Parathyroid adenoma (tissue), 2 donors: Measurements from ENCODE around the gene SMOC2.

Source experiments
- H2AFZ ChIP-seq: fragments of 300-600 bp; sonication (generic); one replicate; pipeline ENCODE4 v1.7.0; 2017; ENCODE audit warnings: antibody characterized with exemption, mild to moderate bottlenecking
- H3K27ac ChIP-seq: fragments of 300-600 bp; sonication (generic); one replicate; pipeline ENCODE4 v1.7.0; 2017
- H3K27me3 ChIP-seq: fragments of 300-600 bp; sonication (generic); one replicate; pipeline ENCODE4 v1.7.0; 2017; ENCODE audit warnings: low read length; ENCODE audit not compliant: control insufficient read depth, insufficient read depth
- H3K36me3 ChIP-seq: fragments of 300-600 bp; sonication (generic); one replicate; pipeline ENCODE4 v1.7.0; 2017; ENCODE audit warnings: low read length; ENCODE audit not compliant: control insufficient read depth, insufficient read depth
- H3K4me1 ChIP-seq: fragments of 300-600 bp; sonication (generic); one replicate; pipeline ENCODE4 v1.7.0; 2017; ENCODE audit warnings: control low read depth
- H3K4me2 ChIP-seq: fragments of 300-600 bp; sonication (generic); one replicate; pipeline ENCODE4 v1.7.0; 2017; ENCODE audit warnings: low read length
- H3K4me3 ChIP-seq: fragments of 300-600 bp; sonication (generic); one replicate; pipeline ENCODE4 v1.7.0; 2017; ENCODE audit warnings: low read depth, low read length
- H3K79me2 ChIP-seq: fragments of 300-600 bp; sonication (generic); one replicate; pipeline ENCODE4 v1.7.0; 2017; ENCODE audit warnings: control low read depth
- H3K9ac ChIP-seq: fragments of 300-600 bp; sonication (generic); one replicate; pipeline ENCODE4 v1.7.0; 2017; ENCODE audit warnings: mild to moderate bottlenecking
- H3K9me3 ChIP-seq: fragments of 300-600 bp; sonication (generic); one replicate; pipeline ENCODE4 v1.7.0; 2017; ENCODE audit warnings: low read length; ENCODE audit not compliant: control insufficient read depth
- TF ChIP-seq, protein P1 (sequence below): fragments of 300-600 bp; sonication (generic); IDR thresholded peaks from one replicate; pipeline ENCODE4 v1.7.0; 2017; ENCODE audit warnings: antibody characterized with exemption, mild to moderate bottlenecking
- donor health status: primary hyperparathyroidism.

Gene SMOC2

DNA sequence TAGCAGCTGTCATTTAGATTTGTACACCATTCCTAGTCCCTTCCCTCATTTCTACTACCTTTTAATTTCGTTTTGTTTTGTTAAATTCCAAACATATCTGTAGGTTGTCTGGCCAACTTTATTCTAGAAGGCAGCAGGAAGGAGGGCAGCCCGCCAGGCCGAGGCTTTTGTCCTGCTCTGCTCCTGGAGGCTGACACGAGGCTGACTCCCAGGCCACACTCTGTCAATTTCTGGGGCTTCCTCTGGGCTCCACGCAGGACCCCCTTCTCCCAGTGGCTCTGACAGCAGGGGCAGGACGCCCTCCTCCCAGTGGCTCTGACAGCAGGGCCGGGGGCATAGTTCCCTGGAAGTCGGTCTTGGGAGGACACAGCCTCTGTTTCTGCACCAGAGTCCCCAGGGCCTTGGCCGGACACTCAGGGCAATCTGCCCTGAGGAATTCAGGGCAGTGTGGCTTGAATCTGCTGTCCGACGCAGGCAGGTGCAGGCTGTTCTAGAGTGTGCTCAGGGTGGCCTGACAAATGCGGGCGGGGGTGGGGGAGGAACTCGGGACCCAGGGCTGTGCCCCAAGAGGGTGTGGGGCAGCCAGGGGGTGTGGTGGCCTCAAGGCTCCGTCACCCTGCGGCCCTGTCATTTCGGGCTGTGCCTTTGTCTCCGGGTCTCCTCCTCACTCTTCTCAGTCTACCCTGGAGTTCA, 11.8 kb downstream of the SMOC2 start:
- Histone ChIP-seq H3K79me2 (no peaks in the 10 kb centered on the region), H3K4me3 (no peak overlapping the region), H3K9ac (no peak overlapping the region), H3K9me3 (no peaks in the 10 kb centered on the region), H3K4me1 (no peaks in the 10 kb centered on the region), H2AFZ (no peak overlapping the region), H3K4me2 (no peak overlapping the region), H3K27me3 (no peaks in the 10 kb centered on the region), H3K36me3 (no peaks in the 10 kb centered on the region), H3K27ac (no peak overlapping the region)
- TF ChIP-seq, protein P1, sequence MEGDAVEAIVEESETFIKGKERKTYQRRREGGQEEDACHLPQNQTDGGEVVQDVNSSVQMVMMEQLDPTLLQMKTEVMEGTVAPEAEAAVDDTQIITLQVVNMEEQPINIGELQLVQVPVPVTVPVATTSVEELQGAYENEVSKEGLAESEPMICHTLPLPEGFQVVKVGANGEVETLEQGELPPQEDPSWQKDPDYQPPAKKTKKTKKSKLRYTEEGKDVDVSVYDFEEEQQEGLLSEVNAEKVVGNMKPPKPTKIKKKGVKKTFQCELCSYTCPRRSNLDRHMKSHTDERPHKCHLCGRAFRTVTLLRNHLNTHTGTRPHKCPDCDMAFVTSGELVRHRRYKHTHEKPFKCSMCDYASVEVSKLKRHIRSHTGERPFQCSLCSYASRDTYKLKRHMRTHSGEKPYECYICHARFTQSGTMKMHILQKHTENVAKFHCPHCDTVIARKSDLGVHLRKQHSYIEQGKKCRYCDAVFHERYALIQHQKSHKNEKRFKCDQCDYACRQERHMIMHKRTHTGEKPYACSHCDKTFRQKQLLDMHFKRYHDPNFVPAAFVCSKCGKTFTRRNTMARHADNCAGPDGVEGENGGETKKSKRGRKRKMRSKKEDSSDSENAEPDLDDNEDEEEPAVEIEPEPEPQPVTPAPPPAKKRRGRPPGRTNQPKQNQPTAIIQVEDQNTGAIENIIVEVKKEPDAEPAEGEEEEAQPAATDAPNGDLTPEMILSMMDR, result no peak

DNA sequence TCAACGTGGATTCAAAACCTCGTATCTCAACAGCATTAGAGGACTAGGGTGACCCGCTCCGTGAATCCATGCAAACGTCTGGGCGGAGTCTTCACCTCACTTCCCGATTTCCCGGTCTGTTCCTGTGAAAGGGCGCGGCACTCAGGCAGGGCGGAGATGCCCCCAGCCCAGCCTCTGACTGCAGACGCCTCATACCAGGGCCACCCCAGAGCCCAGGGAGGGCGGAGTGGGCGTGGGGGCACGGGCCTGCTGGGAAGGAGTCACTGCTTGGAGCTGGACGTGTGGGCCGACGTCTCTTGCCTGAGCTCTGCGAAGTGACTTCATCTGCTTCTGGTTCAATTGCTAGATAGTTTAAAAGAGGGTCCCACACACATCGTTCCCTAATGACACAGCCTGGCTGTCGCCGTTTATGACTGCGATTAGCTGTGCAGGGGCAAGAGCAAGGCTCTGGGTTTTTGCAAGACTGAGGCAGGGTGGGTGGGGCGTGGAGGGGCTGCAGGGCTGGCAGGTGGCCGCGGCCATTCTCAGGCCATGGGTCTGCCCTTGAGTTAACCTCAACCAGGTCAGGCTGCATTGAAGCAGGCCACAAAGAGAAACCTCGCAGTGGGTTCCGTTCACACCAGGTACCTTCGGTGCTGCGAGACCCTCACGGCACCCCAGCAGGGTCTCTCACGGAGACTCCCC, 15.0 kb downstream of the SMOC2 start:
- Histone ChIP-seq H3K27ac (no peak overlapping the region), H3K4me3 (no peak overlapping the region), H3K79me2 (no peaks in the 10 kb centered on the region), H3K36me3 (no peaks in the 10 kb centered on the region), H3K4me1 (no peaks in the 10 kb centered on the region), H2AFZ (no peak overlapping the region), H3K4me2 (no peak overlapping the region), H3K9me3 (no peaks in the 10 kb centered on the region), H3K9ac (no peak overlapping the region), H3K27me3 (no peaks in the 10 kb centered on the region)
- TF ChIP-seq, protein P1, result no peak

DNA sequence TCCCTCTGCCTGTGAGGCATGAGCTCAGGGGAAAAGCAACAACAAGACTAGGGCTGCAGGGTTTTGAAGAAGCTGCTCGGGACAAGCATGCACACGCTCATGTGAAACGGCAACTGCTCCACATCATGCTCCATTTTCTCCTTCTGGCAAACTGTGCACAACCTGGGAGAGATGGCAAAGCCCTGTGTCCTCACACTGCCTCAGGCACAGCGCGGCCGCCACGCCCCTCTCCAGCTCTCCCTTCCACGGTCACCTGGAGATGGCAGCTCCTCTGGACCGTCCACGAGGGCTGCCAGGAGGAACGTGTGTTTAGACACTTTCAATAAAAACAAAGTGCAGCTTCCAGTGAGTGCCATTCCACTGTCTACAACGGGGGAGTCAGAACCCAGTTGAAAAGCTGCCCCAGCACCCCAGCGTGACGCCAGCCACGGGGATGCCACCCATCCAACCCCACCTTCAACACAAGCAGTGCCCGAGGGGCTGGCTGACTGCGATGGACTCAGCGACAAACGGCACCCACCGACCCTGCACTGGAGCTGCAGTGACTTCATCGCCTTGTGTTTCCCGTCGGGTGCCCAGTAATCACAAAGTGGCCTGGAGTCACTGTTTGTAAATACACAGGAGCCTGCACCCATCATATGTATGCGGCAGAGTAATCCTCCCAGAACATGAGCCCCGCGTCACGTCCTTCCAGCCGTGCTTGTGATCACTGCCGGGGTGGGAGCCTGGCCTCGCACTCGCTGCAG, 16.1 kb downstream of the SMOC2 start:
- Histone ChIP-seq H3K9me3 (no peaks in the 10 kb centered on the region), H3K4me3 (no peak overlapping the region), H3K9ac (no peak overlapping the region), H3K79me2 (no peaks in the 10 kb centered on the region), H3K4me1 (no peaks in the 10 kb centered on the region), H3K27ac (no peak overlapping the region), H2AFZ (no peak overlapping the region), H3K4me2 (no peak overlapping the region), H3K27me3 (no peaks in the 10 kb centered on the region), H3K36me3 (no peaks in the 10 kb centered on the region)
- TF ChIP-seq, protein P1, result no peak

DNA sequence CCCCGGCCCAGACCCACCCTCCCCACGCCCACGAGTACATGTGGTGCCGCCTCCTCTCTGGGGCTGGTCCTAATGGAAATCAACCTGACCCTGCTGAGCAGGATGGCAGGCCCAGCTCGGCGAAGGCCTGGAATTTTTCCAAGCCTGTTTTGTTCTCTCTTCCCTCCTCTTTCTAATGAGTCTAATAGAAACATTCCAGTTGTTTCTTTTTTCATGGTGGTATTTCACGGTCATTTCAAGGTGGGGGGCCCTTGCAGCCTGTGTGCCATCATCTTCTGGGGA, 16.6 kb downstream of the SMOC2 start:
- H3K27ac ChIP-seq, result no peak overlapping the region

More for the DNA sequence above, 16.6 kb downstream of the SMOC2 start:
- Histone ChIP-seq H3K9ac (no peak overlapping the region), H2AFZ (no peak overlapping the region), H3K27me3 (no peaks in the 10 kb centered on the region), H3K4me2 (no peak overlapping the region), H3K79me2 (no peaks in the 10 kb centered on the region), H3K36me3 (no peaks in the 10 kb centered on the region), H3K4me3 (no peak overlapping the region), H3K4me1 (no peaks in the 10 kb centered on the region), H3K9me3 (no peaks in the 10 kb centered on the region)
- TF ChIP-seq, protein P1, result no peak
